ENCODE measurements around the gene ST8SIA1.
"Not testable (repeated sequence)": the region's sequence is repeated elsewhere in the genome, so short reads cannot be mapped to it uniquely, and the experiment has no call there.

Gene ST8SIA1

DNA sequence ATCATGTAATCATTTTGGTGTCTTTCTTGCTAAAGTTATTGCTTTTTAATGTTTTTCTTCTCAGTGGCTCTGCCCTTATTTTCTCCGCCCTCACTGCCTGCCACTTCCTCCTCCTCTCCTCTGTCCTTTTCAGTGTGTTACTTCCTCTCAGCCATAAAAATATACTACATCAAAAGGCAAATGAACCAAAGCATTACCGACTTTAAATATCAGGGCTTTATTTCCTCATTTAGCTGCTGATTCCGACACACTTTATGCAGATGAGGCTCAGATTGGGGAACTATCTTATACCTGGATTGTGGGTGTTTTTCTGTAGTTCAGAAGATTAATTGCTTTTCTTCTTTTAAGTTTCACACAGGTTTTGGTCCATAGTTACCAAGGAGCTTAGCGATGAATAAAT, 170.4 kb downstream of the ST8SIA1 start:
- Histone ChIP-seq H3K4me2 (ENCODE audit: low read length) (peak overlapping the region; percentile 29), H3K79me2 (ENCODE audit: control insufficient read depth, low read length) (no peaks in the 10 kb centered on the region), H3K27ac (ENCODE audit: low read depth, low read length) (no peak overlapping the region), H3F3A (ENCODE audit: control insufficient read depth, insufficient read depth) (no peaks in the 10 kb centered on the region), H3K36me3 (ENCODE audit: control insufficient read depth, low read length) (no peaks in the 10 kb centered on the region), H4K20me1 (ENCODE audit: control insufficient read depth, insufficient read depth, low read depth, low read length) (no peaks in the 10 kb centered on the region), H3K9me2 (replicated peaks; ENCODE audit: control insufficient read depth, low read length) (no peaks in the 10 kb centered on the region), H3K27me3 (ENCODE audit: control insufficient read depth, low read length) (no peaks in the 10 kb centered on the region), H3K4me3 (ENCODE audit: low read length) (no peak overlapping the region), H3K4me1 (ENCODE audit: control insufficient read depth, low read length) (peaks cover 4% of the 10 kb centered on the region; the same call in 1 of the 2 replicates), H3K9me3 (ENCODE audit: control insufficient read depth, insufficient read depth, low read length) (no peaks in the 10 kb centered on the region)
- no peak for TF ChIP-seq EZH2phosphoT487 (IDR thresholded peaks at IDR 0.05; ENCODE audit: borderline replicate concordance, low read length)
- TF ChIP-seq, protein P1, sequence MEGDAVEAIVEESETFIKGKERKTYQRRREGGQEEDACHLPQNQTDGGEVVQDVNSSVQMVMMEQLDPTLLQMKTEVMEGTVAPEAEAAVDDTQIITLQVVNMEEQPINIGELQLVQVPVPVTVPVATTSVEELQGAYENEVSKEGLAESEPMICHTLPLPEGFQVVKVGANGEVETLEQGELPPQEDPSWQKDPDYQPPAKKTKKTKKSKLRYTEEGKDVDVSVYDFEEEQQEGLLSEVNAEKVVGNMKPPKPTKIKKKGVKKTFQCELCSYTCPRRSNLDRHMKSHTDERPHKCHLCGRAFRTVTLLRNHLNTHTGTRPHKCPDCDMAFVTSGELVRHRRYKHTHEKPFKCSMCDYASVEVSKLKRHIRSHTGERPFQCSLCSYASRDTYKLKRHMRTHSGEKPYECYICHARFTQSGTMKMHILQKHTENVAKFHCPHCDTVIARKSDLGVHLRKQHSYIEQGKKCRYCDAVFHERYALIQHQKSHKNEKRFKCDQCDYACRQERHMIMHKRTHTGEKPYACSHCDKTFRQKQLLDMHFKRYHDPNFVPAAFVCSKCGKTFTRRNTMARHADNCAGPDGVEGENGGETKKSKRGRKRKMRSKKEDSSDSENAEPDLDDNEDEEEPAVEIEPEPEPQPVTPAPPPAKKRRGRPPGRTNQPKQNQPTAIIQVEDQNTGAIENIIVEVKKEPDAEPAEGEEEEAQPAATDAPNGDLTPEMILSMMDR (IDR thresholded peaks at IDR 0.05; ENCODE audit: low read depth, low read length, poor library complexity, severe bottlenecking): no peak

DNA sequence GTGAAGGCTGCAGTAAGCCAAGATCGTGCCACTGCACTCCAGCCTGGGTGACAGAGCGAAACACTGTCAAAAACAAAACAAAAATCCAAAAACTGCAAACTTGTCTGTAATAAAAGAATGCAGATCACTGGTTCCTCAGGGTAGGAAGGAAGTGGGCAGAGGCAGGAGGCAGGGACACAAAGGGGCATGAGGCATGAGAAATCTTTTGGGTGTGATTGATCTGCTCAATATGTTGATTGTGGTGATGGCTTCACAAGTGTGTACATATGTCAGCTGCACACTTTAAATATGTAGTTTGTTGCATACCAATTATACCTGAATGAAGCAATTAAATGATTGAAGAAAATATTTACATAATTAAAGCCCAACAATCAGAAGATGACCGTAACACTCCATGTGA, 170.9 kb downstream of the ST8SIA1 start:
- H3K9me3 ChIP-seq (ENCODE audit: control insufficient read depth, insufficient read depth, low read length): no peaks in the 10 kb centered on the region
- H3K9me2 ChIP-seq (replicated peaks; ENCODE audit: control insufficient read depth, low read length): no peaks in the 10 kb centered on the region
- no peaks in the 10 kb centered on the region for H3K79me2 ChIP-seq (ENCODE audit: control insufficient read depth, low read length)
- H3K27me3 ChIP-seq (ENCODE audit: control insufficient read depth, low read length): no peaks in the 10 kb centered on the region
- no peaks in the 10 kb centered on the region for H3F3A ChIP-seq (ENCODE audit: control insufficient read depth, insufficient read depth)
- no peak overlapping the region; the same call in 1 of the 2 replicates for H3K4me2 ChIP-seq (ENCODE audit: low read length)
- H3K4me1 ChIP-seq (ENCODE audit: control insufficient read depth, low read length): peaks cover 4% of the 10 kb centered on the region; the same call in 1 of the 2 replicates
- H3K36me3 ChIP-seq (ENCODE audit: control insufficient read depth, low read length): no peaks in the 10 kb centered on the region
- no peak overlapping the region for H3K27ac ChIP-seq (ENCODE audit: low read depth, low read length)
- no peaks in the 10 kb centered on the region for H4K20me1 ChIP-seq (ENCODE audit: control insufficient read depth, insufficient read depth, low read depth, low read length)
- H3K4me3 ChIP-seq (ENCODE audit: low read length): no peak overlapping the region
- TF ChIP-seq EZH2phosphoT487 (IDR thresholded peaks at IDR 0.05; ENCODE audit: borderline replicate concordance, low read length): no peak
- TF ChIP-seq, protein P1 (IDR thresholded peaks at IDR 0.05; ENCODE audit: low read depth, low read length, poor library complexity, severe bottlenecking): no peak

DNA sequence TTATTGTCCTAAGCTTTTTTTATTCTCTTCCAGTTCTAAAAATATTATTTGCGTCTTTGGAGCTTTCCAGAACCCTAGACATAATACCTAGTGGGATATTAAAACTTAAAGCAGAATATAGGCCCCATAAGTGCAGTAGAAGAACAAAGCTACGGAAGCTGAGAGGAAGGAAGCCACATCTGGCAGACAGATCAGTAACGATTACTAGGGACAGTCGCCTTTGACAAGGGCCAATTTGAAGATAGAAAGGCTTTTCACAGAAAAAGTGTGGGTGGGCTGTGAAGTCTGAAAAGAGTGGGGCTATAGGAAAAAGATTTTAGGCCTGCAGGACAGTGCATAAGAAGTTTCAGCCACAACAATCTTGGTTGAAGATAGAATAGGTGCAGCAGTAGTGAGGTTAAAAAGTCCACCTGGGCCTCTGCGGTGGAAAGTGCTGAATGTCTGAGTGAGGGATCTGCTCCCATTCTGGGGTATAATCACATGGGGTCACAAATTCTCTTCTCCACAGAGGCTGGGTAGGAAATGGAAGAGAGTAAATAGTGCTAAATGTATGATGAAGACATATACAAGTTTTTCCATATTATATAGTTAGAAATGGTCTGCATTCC, 174.0 kb downstream of the ST8SIA1 start:
- H3K4me1 ChIP-seq (ENCODE audit: control insufficient read depth, low read length): peaks cover 4% of the 10 kb centered on the region; the same call in 1 of the 2 replicates
- no peaks in the 10 kb centered on the region; the same call in 1 of the 2 replicates for H3K9me2 ChIP-seq (replicated peaks; ENCODE audit: control insufficient read depth, low read length)
- no peak for TF ChIP-seq EZH2phosphoT487 (IDR thresholded peaks at IDR 0.05; ENCODE audit: borderline replicate concordance, low read length)
- TF ChIP-seq, protein P1 (IDR thresholded peaks at IDR 0.05; ENCODE audit: low read depth, low read length, poor library complexity, severe bottlenecking): no peak
- no peaks in the 10 kb centered on the region for H3K36me3 ChIP-seq (ENCODE audit: control insufficient read depth, low read length)
- no peaks in the 10 kb centered on the region for H3K27me3 ChIP-seq (ENCODE audit: control insufficient read depth, low read length)
- H3K79me2 ChIP-seq (ENCODE audit: control insufficient read depth, low read length): no peaks in the 10 kb centered on the region
- H3K27ac ChIP-seq (ENCODE audit: low read depth, low read length): no peak overlapping the region
- H3F3A ChIP-seq (ENCODE audit: control insufficient read depth, insufficient read depth): no peaks in the 10 kb centered on the region
- no peak overlapping the region for H3K4me2 ChIP-seq (ENCODE audit: low read length)
- no peaks in the 10 kb centered on the region for H3K9me3 ChIP-seq (ENCODE audit: control insufficient read depth, insufficient read depth, low read length)
- H3K4me3 ChIP-seq (ENCODE audit: low read length): no peak overlapping the region
- H4K20me1 ChIP-seq (ENCODE audit: control insufficient read depth, insufficient read depth, low read depth, low read length): no peaks in the 10 kb centered on the region

DNA sequence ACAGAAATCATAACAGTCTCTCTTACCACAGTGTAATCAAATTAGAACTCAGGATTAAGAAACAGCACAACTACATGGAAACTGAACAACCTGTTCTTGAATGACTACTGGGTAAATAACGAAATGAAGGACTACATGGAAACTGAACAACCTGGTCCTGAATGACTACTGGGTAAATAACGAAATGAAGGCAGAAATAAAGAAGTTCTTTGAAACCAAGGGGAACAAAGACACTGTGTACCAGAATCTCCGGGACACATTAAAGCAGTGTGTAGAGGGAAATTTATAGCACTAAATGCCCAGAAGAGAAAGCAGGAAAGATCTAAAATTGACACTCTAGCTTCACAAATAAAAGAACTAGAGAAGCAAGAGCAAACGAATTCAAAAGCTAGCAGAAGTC, 185.2 kb downstream of the ST8SIA1 start:
- not testable (repeated sequence) for H3K27me3 ChIP-seq (ENCODE audit: control insufficient read depth, low read length); H3K79me2 ChIP-seq (ENCODE audit: control insufficient read depth, low read length); H3K36me3 ChIP-seq (ENCODE audit: control insufficient read depth, low read length); H3K4me1 ChIP-seq (ENCODE audit: control insufficient read depth, low read length); H3K4me2 ChIP-seq (ENCODE audit: low read length); H3K9me2 ChIP-seq (replicated peaks; ENCODE audit: control insufficient read depth, low read length); H3K9me3 ChIP-seq (ENCODE audit: control insufficient read depth, insufficient read depth, low read length); H3F3A ChIP-seq (ENCODE audit: control insufficient read depth, insufficient read depth); H3K27ac ChIP-seq (ENCODE audit: low read depth, low read length); H4K20me1 ChIP-seq (ENCODE audit: control insufficient read depth, insufficient read depth, low read depth, low read length); H3K4me3 ChIP-seq (ENCODE audit: low read length)

DNA sequence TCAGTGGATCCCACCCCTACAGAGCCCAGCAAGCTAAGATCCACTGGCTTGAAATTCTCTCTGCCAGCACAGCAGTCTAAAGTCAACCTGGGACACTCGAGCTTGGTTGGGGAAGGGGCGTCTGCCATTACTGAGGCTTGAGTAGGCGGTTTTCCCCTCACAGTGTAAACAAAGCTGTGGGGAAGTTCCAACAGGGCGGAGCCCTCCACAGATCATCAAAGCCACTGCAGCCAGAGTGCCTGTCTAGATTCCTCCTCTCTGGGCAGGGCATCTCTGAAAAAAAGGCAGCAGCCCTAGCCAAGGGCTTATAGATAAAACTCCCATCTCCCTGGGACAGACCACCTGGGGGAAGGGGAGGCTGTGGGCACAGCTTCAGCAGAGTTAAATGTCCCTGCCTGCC, 187.8 kb downstream of the ST8SIA1 start:
- not testable (repeated sequence) for H3K4me2 ChIP-seq (ENCODE audit: low read length); H3K9me3 ChIP-seq (ENCODE audit: control insufficient read depth, insufficient read depth, low read length); H4K20me1 ChIP-seq (ENCODE audit: control insufficient read depth, insufficient read depth, low read depth, low read length); H3K36me3 ChIP-seq (ENCODE audit: control insufficient read depth, low read length); H3K9me2 ChIP-seq (replicated peaks; ENCODE audit: control insufficient read depth, low read length); H3K4me3 ChIP-seq (ENCODE audit: low read length); H3F3A ChIP-seq (ENCODE audit: control insufficient read depth, insufficient read depth); H3K27me3 ChIP-seq (ENCODE audit: control insufficient read depth, low read length); H3K27ac ChIP-seq (ENCODE audit: low read depth, low read length); H3K79me2 ChIP-seq (ENCODE audit: control insufficient read depth, low read length); H3K4me1 ChIP-seq (ENCODE audit: control insufficient read depth, low read length)
